ENCODE results near the gene SOX18. TPM values are rescaled to one million over a fixed set of nuclear protein-coding genes. Genes with fewer than 3 reads are reported as not detected.

SOX18 gene
- total RNA-seq, 3 donors from 2014 or later (not counting 1 experiment from before 2014, with no cell fraction given): not detected

DNA sequence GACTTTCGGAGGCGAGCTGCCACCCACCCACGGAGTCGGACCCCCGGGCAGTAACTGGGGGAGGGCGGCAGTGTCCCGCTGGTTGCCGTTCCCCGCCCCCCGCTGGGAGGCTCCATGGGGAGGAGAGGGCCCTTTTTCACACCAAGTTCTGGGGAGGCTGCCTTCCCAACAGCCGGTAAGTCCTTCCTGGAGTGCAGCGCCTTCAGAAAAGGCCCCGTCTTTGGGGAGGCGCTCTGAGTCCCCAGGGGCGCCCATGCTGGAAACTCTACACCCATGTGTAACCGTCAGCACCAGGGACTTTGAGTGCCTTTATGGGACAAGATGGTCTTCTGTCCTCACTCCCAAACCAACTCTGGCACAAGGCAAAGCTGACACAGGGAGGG, 430 bp upstream of the SOX18 start:
- Histone ChIP-seq H3K36me3 (ENCODE audit: control insufficient read depth, insufficient read depth, low read length) (no peaks in the 10 kb centered on the region), H3K27ac (ENCODE audit: low read length) (no peak overlapping the region), H3K4me1 (ENCODE audit: control insufficient read depth, insufficient read depth, low read length) (peaks cover 7% of the 10 kb centered on the region), H3K27me3 (ENCODE audit: control insufficient read depth, insufficient read depth, low read length) (peaks cover 27% of the 10 kb centered on the region), H3K9me3 (ENCODE audit: control insufficient read depth, insufficient read depth, low read length) (no peaks in the 10 kb centered on the region), H3K4me3 (ENCODE audit: low read length) (no peak overlapping the region)
- DNase-seq: no peak
- WGBS (ENCODE audit: insufficient coverage): 30% methylated on average over 16 of the region's 16 CpGs
- H3K27me3 Mint-ChIP-seq (ENCODE audit: low read depth in 2 of 2): peaks cover 22 to 35% of the 10 kb centered on the region in 2 donors
- intact Hi-C loops (cut with micrococcal nuclease): no loop called here
- no peak overlapping the region for H3K27ac Mint-ChIP-seq
- no peaks in the 10 kb centered on the region for H3K36me3 Mint-ChIP-seq
- no peak for ATAC-seq
- TF ChIP-seq, protein P1, sequence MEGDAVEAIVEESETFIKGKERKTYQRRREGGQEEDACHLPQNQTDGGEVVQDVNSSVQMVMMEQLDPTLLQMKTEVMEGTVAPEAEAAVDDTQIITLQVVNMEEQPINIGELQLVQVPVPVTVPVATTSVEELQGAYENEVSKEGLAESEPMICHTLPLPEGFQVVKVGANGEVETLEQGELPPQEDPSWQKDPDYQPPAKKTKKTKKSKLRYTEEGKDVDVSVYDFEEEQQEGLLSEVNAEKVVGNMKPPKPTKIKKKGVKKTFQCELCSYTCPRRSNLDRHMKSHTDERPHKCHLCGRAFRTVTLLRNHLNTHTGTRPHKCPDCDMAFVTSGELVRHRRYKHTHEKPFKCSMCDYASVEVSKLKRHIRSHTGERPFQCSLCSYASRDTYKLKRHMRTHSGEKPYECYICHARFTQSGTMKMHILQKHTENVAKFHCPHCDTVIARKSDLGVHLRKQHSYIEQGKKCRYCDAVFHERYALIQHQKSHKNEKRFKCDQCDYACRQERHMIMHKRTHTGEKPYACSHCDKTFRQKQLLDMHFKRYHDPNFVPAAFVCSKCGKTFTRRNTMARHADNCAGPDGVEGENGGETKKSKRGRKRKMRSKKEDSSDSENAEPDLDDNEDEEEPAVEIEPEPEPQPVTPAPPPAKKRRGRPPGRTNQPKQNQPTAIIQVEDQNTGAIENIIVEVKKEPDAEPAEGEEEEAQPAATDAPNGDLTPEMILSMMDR (IDR thresholded peaks at IDR 0.05): no peak
- H3K4me1 Mint-ChIP-seq: peaks cover 0 to 3% of the 10 kb centered on the region in 2 donors
- no peaks in the 10 kb centered on the region for H3K9me3 Mint-ChIP-seq
- no peak overlapping the region for H3K4me3 Mint-ChIP-seq

DNA sequence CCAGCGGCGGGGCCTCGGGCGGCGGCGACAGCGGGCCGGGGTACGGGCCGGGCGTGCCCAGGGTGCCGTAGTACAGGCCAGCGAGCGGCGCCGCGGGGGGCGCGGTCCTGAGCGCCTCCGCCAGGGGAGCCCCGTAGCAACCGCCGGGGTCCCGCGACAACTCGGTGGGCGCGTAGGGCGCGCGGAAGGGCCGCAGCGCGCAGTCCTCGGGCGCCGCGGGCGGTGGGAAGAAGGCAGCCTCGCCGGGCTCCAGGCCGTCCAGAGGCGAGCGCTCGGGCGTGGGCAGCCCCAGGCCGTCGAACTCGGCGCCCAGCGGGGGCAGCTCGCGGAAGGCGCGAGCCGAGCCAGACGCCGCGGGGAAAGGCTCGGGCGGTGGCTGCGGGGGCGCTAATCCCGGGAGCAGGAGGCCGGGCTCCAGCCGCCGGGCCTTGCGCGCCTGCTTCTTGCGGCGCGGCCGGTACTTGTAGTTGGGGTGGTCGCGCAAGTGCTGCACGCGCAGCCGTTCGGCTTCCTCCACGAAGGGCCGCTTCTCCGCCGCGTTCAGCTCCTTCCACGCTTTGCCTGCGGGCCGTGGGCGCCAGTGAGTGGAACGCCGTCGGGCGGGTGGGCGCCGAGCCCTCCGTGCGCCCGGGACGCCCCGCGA, 916 bp downstream of the SOX18 start:
- peaks cover 22 to 31% of the 10 kb centered on the region in 2 donors for H3K27me3 Mint-ChIP-seq (ENCODE audit: low read depth in 2 of 2)
- peaks cover 0 to under 1% of the 10 kb centered on the region in 2 donors for H3K4me1 Mint-ChIP-seq
- TF ChIP-seq, protein P1 (IDR thresholded peaks at IDR 0.05): no peak
- 31% methylated on average over 101 of the region's 101 CpGs for WGBS (ENCODE audit: insufficient coverage)
- H3K9me3 Mint-ChIP-seq: no peaks in the 10 kb centered on the region
- no peak overlapping the region for H3K4me3 Mint-ChIP-seq
- H3K27me3 ChIP-seq (ENCODE audit: control insufficient read depth, insufficient read depth, low read length): peaks cover 27% of the 10 kb centered on the region
- no peaks in the 10 kb centered on the region for H3K36me3 ChIP-seq (ENCODE audit: control insufficient read depth, insufficient read depth, low read length)
- H3K4me3 ChIP-seq (ENCODE audit: low read length): no peak overlapping the region
- H3K9me3 ChIP-seq (ENCODE audit: control insufficient read depth, insufficient read depth, low read length): no peaks in the 10 kb centered on the region
- H3K4me1 ChIP-seq (ENCODE audit: control insufficient read depth, insufficient read depth, low read length): peaks cover 7% of the 10 kb centered on the region
- H3K27ac Mint-ChIP-seq: no peak overlapping the region
- intact Hi-C loops (cut with micrococcal nuclease): no loop called here
- peak in 1 of 3 donors; percentile 13 for ATAC-seq
- no peaks in the 10 kb centered on the region for H3K36me3 Mint-ChIP-seq
- no peak overlapping the region for H3K27ac ChIP-seq (ENCODE audit: low read length)
- peak in 1 of 2 donors; percentile 29 for DNase-seq

DNA sequence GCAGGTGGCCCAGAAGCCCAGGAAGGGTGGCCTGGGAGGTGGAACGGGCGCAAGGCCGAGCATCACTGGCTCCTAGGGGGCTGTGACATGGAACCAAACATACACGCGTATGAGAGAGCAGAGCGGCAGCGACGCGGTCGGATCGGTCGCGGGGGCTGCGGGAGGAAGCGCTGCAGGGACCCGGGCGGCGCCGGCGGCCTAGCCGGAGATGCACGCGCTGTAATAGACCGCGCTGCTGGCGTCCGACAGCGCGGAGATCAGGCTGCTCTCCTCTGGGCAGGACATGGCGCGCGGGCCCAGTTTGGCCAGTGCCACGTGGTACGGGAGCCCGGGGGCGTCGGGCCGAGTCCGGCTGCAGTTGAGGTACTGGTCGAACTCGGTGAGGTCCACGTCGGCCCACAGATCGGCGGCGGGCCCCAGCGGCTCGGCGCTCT, 1.5 kb downstream of the SOX18 start:
- Histone ChIP-seq H3K27ac (ENCODE audit: low read length) (no peak overlapping the region), H3K27me3 (ENCODE audit: control insufficient read depth, insufficient read depth, low read length) (peaks cover 27% of the 10 kb centered on the region), H3K36me3 (ENCODE audit: control insufficient read depth, insufficient read depth, low read length) (no peaks in the 10 kb centered on the region), H3K9me3 (ENCODE audit: control insufficient read depth, insufficient read depth, low read length) (no peaks in the 10 kb centered on the region), H3K4me3 (ENCODE audit: low read length) (no peak overlapping the region), H3K4me1 (ENCODE audit: control insufficient read depth, insufficient read depth, low read length) (peaks cover 7% of the 10 kb centered on the region)
- ATAC-seq: no peak
- no peaks in the 10 kb centered on the region for H3K36me3 Mint-ChIP-seq
- no peaks in the 10 kb centered on the region for H3K9me3 Mint-ChIP-seq
- TF ChIP-seq, protein P1 (IDR thresholded peaks at IDR 0.05): no peak
- intact Hi-C loops (cut with micrococcal nuclease): no loop called here
- peak in 1 of 2 donors; percentile 27 for DNase-seq
- H3K4me1 Mint-ChIP-seq: no peaks in the 10 kb centered on the region
- no peak overlapping the region for H3K4me3 Mint-ChIP-seq
- 57% methylated on average over 49 of the region's 49 CpGs for WGBS (ENCODE audit: insufficient coverage)
- peaks cover 22 to 26% of the 10 kb centered on the region in 2 donors for H3K27me3 Mint-ChIP-seq (ENCODE audit: low read depth in 2 of 2)
- no peak overlapping the region for H3K27ac Mint-ChIP-seq

DNA sequence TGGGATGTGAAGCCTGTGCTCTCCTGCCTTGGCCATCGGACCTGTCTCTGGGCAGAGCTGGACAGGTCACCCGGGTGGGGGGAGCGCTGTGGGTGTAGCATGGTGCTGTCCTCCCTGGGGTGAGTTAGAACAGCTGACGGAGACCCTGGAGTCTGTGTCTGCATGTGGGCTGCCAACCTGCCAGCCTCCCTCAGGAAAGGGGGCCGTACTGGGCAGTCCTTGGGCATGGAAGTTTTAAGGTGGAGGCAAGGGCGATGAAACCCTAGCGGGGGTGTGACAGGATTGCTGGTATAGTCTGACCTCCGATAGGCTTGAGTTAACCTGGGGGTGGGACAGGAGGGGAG, 2.4 kb downstream of the SOX18 start:
- 91% methylated on average over 8 of the region's 8 CpGs for WGBS (ENCODE audit: insufficient coverage)

More for the DNA sequence above, 2.4 kb downstream of the SOX18 start:
- Mint-ChIP-seq H3K27ac (no peak overlapping the region), H3K9me3 (no peaks in the 10 kb centered on the region), H3K36me3 (no peaks in the 10 kb centered on the region), H3K4me3 (no peak overlapping the region), H3K27me3 (ENCODE audit: low read depth in 2 of 2) (peaks cover 22 to 26% of the 10 kb centered on the region in 2 donors), H3K4me1 (peaks cover 0 to 3% of the 10 kb centered on the region in 2 donors)
- no peaks in the 10 kb centered on the region for H3K36me3 ChIP-seq (ENCODE audit: control insufficient read depth, insufficient read depth, low read length)
- TF ChIP-seq, protein P1 (IDR thresholded peaks at IDR 0.05): no peak
- ATAC-seq (no peak), DNase-seq (no peak)
- no peak overlapping the region for H3K4me3 ChIP-seq (ENCODE audit: low read length)
- H3K27me3 ChIP-seq (ENCODE audit: control insufficient read depth, insufficient read depth, low read length): peaks cover 22% of the 10 kb centered on the region
- H3K27ac ChIP-seq (ENCODE audit: low read length): no peak overlapping the region
- H3K9me3 ChIP-seq (ENCODE audit: control insufficient read depth, insufficient read depth, low read length): no peaks in the 10 kb centered on the region
- intact Hi-C loops (cut with micrococcal nuclease): no loop called here
- H3K4me1 ChIP-seq (ENCODE audit: control insufficient read depth, insufficient read depth, low read length): peaks cover 12% of the 10 kb centered on the region

All from natural killer cell (primary cell).